Measurements from ENCODE around the gene TNRC6C. TPM values are rescaled to one million over a fixed set of nuclear protein-coding genes. Genes with fewer than 3 reads are reported as not detected.

Gene TNRC6C
- total RNA-seq, 2 experiments from 2014 or later = 50.7 to 57.3 TPM

DNA sequence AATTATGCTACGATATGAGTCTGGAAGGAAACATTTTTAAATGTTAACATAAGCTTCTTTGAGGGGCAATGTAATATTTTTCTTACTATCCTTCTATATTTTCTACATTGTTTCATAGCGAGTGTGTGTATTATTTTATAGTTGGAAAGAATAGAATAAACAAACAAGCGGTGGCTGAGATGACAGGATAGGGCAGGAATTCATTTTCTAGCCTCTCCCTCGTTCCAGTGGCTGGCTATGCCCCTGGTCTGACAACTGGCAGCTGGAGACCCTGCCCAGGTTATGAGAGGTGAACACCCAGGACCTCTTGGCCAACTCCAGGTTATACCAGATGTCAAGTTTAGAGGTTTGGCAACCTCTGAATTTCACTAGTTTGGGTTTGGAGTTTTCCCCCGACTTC lies 14.5 kb upstream of the TNRC6C start:
- CTCF ChIA-PET = no interaction called here
- no peak overlapping the region for H3K4me3 Mint-ChIP-seq
- no peak for DNase-seq
- H3K4me1 Mint-ChIP-seq (ENCODE audit: low read depth) = no peaks in the 10 kb centered on the region
- H3K27me3 Mint-ChIP-seq = peaks cover 6% of the 10 kb centered on the region
- peaks cover 0 to 3% of the 10 kb centered on the region in 2 experiments for H3K9me3 ChIP-seq (ENCODE audit: control insufficient read depth in 1 of 2, insufficient read depth in 1 of 2, low read length in 2 of 2)
- POLR2A ChIA-PET = interaction anchor here (1.9 to 2.4 kb wide), 2 partner anchors 14 kb away, joined by 6 to 9 read pairs; partner anchors contain the start of gene TNRC6C
- no peaks in the 10 kb centered on the region for H3K4me1 ChIP-seq (ENCODE audit: insufficient read depth, low read length)
- intact Hi-C loops (cut with DNase I, micrococcal nuclease) = no loop called here
- H3K36me3 Mint-ChIP-seq (ENCODE audit: low read depth) = no peaks in the 10 kb centered on the region
- no peaks in the 10 kb centered on the region for H3K27me3 ChIP-seq (ENCODE audit: control insufficient read depth in 1 of 2, insufficient read depth in 2 of 2, low read length in 2 of 2)
- H3K27ac ChIP-seq (ENCODE audit: low read depth in 1 of 2, low read length in 2 of 2) = no peak overlapping the region
- H3K9me3 Mint-ChIP-seq = no peaks in the 10 kb centered on the region
- H3K4me3 ChIP-seq (ENCODE audit: low read length) = no peak overlapping the region
- H3K36me3 ChIP-seq (ENCODE audit: insufficient read depth, low read length) = no peaks in the 10 kb centered on the region
- ATAC-seq (ENCODE audit: poor library complexity) = no peak
- no peak overlapping the region for H3K27ac Mint-ChIP-seq
- TF ChIP-seq, protein P1, sequence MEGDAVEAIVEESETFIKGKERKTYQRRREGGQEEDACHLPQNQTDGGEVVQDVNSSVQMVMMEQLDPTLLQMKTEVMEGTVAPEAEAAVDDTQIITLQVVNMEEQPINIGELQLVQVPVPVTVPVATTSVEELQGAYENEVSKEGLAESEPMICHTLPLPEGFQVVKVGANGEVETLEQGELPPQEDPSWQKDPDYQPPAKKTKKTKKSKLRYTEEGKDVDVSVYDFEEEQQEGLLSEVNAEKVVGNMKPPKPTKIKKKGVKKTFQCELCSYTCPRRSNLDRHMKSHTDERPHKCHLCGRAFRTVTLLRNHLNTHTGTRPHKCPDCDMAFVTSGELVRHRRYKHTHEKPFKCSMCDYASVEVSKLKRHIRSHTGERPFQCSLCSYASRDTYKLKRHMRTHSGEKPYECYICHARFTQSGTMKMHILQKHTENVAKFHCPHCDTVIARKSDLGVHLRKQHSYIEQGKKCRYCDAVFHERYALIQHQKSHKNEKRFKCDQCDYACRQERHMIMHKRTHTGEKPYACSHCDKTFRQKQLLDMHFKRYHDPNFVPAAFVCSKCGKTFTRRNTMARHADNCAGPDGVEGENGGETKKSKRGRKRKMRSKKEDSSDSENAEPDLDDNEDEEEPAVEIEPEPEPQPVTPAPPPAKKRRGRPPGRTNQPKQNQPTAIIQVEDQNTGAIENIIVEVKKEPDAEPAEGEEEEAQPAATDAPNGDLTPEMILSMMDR (IDR thresholded peaks at IDR 0.05) = no peak

DNA sequence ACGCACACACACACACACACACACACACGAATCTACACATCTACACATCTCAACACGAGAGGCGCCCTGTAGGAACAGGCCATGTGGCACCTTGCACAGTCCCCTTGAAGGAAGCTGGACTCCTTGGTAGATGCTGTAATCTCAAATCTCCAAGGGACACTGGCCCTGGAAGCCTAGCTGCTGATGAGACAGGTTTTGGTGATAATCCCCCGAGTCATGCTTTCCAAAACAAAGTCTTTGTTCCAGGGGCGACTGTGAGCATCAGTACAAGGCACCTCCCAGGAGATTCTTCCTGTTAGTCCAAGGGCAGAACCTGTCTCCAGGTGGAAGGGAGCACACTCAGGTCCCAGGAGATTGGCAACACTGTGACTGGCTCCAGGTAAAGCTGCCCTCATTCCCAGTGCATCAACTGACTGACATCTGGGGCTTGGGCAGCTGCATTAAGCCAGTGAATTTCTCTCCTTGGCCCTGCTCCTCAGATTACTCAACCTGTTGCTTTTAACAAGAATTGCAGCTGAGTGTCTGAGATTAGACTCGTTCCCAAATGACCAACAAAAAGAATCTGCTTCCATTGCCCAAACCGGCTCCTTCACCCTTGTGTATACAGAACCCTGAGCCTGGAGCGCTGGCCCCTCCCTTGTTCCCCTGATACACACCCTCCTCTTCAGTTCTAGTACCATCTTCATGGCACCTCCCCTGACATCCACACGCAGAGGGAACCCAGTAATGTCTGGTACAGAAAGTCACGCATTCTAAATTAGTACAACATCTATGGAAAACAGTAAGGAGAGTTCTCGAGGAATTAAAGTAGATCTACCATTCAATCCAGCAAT lies 13.9 kb upstream of the TNRC6C start:
- POLR2A ChIA-PET = interaction anchor here (0.7 to 2.4 kb wide), 2 partner anchors 13 to 14 kb away, joined by 3 to 9 read pairs; partner anchors contain the start of gene TNRC6C

DNA sequence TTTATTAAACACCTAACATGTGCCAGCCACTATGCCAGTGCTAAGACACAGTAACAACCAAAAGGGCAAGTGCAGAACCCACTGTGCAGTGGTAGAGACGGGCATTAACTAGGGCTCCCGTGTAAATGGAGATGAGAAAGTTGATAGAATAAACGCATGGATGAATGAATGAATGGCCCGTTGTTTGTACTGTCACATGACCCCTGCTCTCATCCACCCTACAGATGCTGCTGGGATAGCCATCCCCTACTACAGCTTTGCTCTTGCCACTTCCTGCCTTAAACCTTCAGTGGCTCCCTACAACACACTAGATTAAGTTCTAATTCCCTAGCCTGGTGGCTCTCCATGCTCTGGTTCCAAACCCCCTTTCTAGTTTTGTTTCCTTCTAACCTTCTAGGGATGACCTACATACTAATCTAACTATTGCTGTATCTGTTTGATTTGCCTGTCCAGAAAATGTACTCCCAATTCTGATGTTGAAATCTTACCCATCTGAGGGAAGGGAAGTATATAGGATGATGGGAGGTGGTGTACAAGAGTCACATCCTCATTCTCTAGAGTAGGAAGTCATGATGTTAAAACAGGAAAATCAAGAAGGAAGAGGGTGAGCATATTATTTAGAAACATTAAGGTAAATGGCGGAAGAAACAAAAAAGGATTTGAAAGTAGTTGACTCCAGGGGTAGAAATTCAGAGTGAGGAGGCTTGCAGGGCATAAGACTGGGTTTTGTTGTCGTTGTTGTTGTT lies 11.4 kb upstream of the TNRC6C start:
- Histone ChIP-seq H3K4me1 (ENCODE audit: insufficient read depth, low read length) (no peaks in the 10 kb centered on the region), H3K36me3 (ENCODE audit: insufficient read depth, low read length) (no peaks in the 10 kb centered on the region), H3K4me3 (ENCODE audit: low read length) (no peak overlapping the region), H3K27ac (ENCODE audit: low read depth in 1 of 2, low read length in 2 of 2) (no peak overlapping the region), H3K9me3 (ENCODE audit: control insufficient read depth in 1 of 2, insufficient read depth in 1 of 2, low read length in 2 of 2) (no peaks in the 10 kb centered on the region), H3K27me3 (ENCODE audit: control insufficient read depth in 1 of 2, insufficient read depth in 2 of 2, low read length in 2 of 2) (no peaks in the 10 kb centered on the region)
- no peaks in the 10 kb centered on the region for H3K9me3 Mint-ChIP-seq
- no peaks in the 10 kb centered on the region for H3K4me1 Mint-ChIP-seq (ENCODE audit: low read depth)
- ATAC-seq (ENCODE audit: poor library complexity) = no peak
- H3K27me3 Mint-ChIP-seq = peaks cover 6% of the 10 kb centered on the region
- no peaks in the 10 kb centered on the region for H3K36me3 Mint-ChIP-seq (ENCODE audit: low read depth)
- no peak overlapping the region for H3K27ac Mint-ChIP-seq
- CTCF ChIA-PET = no interaction called here
- intact Hi-C loops (cut with DNase I, micrococcal nuclease) = loop anchor here in 1 of 2 experiments (5.0 kb wide), 1 partner anchor 50 kb away; no protein-coding TSS in a partner anchor
- TF ChIP-seq, protein P1 (IDR thresholded peaks at IDR 0.05) = no peak
- no peak overlapping the region for H3K4me3 Mint-ChIP-seq
- DNase-seq = no peak
- POLR2A ChIA-PET = interaction anchor here (1.4 kb wide), 1 partner anchor 11 kb away, joined by 6 read pairs; the partner anchor contains the start of gene TNRC6C

More for the DNA sequence above, 13.9 kb upstream of the TNRC6C start:
- intact Hi-C loops (cut with DNase I, micrococcal nuclease) = loop anchor here in 1 of 2 experiments (5.0 kb wide), 1 partner anchor 47 kb away; no protein-coding TSS in a partner anchor
- Histone ChIP-seq H3K9me3 (ENCODE audit: control insufficient read depth in 1 of 2, insufficient read depth in 1 of 2, low read length in 2 of 2) (peaks cover 0 to 3% of the 10 kb centered on the region in 2 experiments), H3K36me3 (ENCODE audit: insufficient read depth, low read length) (no peaks in the 10 kb centered on the region), H3K4me3 (ENCODE audit: low read length) (no peak overlapping the region), H3K4me1 (ENCODE audit: insufficient read depth, low read length) (no peaks in the 10 kb centered on the region), H3K27ac (ENCODE audit: low read depth in 1 of 2, low read length in 2 of 2) (no peak overlapping the region), H3K27me3 (ENCODE audit: control insufficient read depth in 1 of 2, insufficient read depth in 2 of 2, low read length in 2 of 2) (no peaks in the 10 kb centered on the region)
- Mint-ChIP-seq H3K4me1 (ENCODE audit: low read depth) (no peaks in the 10 kb centered on the region), H3K36me3 (ENCODE audit: low read depth) (no peaks in the 10 kb centered on the region), H3K27ac (no peak overlapping the region), H3K9me3 (no peaks in the 10 kb centered on the region), H3K27me3 (peaks cover 6% of the 10 kb centered on the region), H3K4me3 (no peak overlapping the region)
- ATAC-seq (ENCODE audit: poor library complexity) = no peak
- TF ChIP-seq, protein P1 (IDR thresholded peaks at IDR 0.05) = no peak
- CTCF ChIA-PET = no interaction called here
- DNase-seq = no peak

All from CD4-positive, alpha-beta T cell (primary cell).